Kidney (tissue), 14 donors: ENCODE measurements around the gene TTC31. TPM values are rescaled to one million over a fixed set of nuclear protein-coding genes. Genes with fewer than 3 reads are reported as not detected.

Source experiments
- DNase-seq, 5 donors: peaks; one replicate each; pipeline ENCODE4 v3.0.0-alpha.2; 2013 to 2020
- FAIRE-seq: peaks from 2 replicates; lab custom pipeline; 2012; peaks lifted over from hg19 to GRCh38; lab: Jason Lieb, UNC
- H3K27ac ChIP-seq, 2 donors: one replicate each; pipeline ENCODE4 v1.7.0; 2013; ENCODE audit warnings: low read depth in 2 of 2, low read length in 2 of 2, inconsistent platforms in 1 of 2
- H3K27me3 ChIP-seq: one replicate; pipeline ENCODE4 v1.7.1; 2013; ENCODE audit warnings: low read length, inconsistent platforms; ENCODE audit not compliant: control insufficient read depth, insufficient read depth
- H3K36me3 ChIP-seq, 3 donors: one replicate each; pipeline versions ENCODE4 v1.7.0 to v1.7.1; 2013; ENCODE audit warnings: low read length in 3 of 3, control low read depth in 1 of 3, inconsistent platforms in 1 of 3; ENCODE audit not compliant: insufficient read depth in 3 of 3, control insufficient read depth in 2 of 3
- H3K4me1 ChIP-seq, 3 donors: one replicate each; pipeline versions ENCODE4 v1.7.0 to v1.7.1; 2013; ENCODE audit warnings: low read length in 3 of 3, inconsistent platforms in 1 of 3, low read depth in 1 of 3; ENCODE audit not compliant: control insufficient read depth in 2 of 3, insufficient read depth in 2 of 3
- H3K4me3 ChIP-seq, 3 donors: one replicate each; pipeline versions ENCODE4 v1.7.0 to v1.8.1; 2013; ENCODE audit warnings: low read length in 3 of 3, control low read depth in 1 of 3, inconsistent platforms in 1 of 3
- H3K9ac ChIP-seq, 3 donors: one replicate each; pipeline versions ENCODE4 v1.7.0 to v1.7.1; 2013; ENCODE audit warnings: low read length in 3 of 3, control low read depth in 1 of 3, inconsistent platforms in 1 of 3
- H3K9me3 ChIP-seq, 3 donors: one replicate each; pipeline versions ENCODE4 v1.7.0 to v1.7.1; 2013; ENCODE audit warnings: low read length in 3 of 3, control low read depth in 1 of 3, inconsistent platforms in 1 of 3; ENCODE audit not compliant: control insufficient read depth in 2 of 3, insufficient read depth in 1 of 3
- intact Hi-C: fragments of 100-400 bp; cut with DNase I; formaldehyde crosslinking; loops from one replicate; pipeline ENCODE4 v1.11.1; 2022
- polyA plus RNA-seq: library from polyadenylated mRNA; stranded (reverse); fragments of 350-450 nt; fragmentation: Illumina TruSeq; extraction: RNeasy Lipid Tissue Mini Kit (QIAGEN cat#74804); gene quantifications from one replicate; pipeline ENCODE4 v1.2.3, GENCODE V29; 2014; ENCODE audit warnings: low read depth, low replicate concordance; ENCODE audit not compliant: insufficient read depth
- total RNA-seq: library from RNA; stranded (reverse); fragmentation: NEBNext Ultra II Directional; extraction: Animal tissue kit (Norgen Biotek cat#: 25700); gene quantifications from one replicate; pipeline ENCODE4 v1.2.1, GENCODE V29; 2021
- TF ChIP-seq, protein P1 (sequence below): IDR thresholded peaks from 3 replicates; pipeline ENCODE4 v1.5.1; 2012; ENCODE audit warnings: mild to moderate bottlenecking, moderate library complexity, borderline replicate concordance; ENCODE audit not compliant: insufficient read depth; ENCODE audit errors: extremely low read depth
- donor health status: control.
- donor health status: control.
- donor health status: control.
- donor health status: control.
- donor health status: control.
- donor health status: DM: yes; HTN: yes; CAD: no.
- donor health status: Normal renal cell carcinoma (clear cell type).

The TTC31 gene
- total and polyA plus RNA-seq, 2 donors from 2014 or later: 11.5 to 29.1 TPM

- TF ChIP-seq, protein P1, sequence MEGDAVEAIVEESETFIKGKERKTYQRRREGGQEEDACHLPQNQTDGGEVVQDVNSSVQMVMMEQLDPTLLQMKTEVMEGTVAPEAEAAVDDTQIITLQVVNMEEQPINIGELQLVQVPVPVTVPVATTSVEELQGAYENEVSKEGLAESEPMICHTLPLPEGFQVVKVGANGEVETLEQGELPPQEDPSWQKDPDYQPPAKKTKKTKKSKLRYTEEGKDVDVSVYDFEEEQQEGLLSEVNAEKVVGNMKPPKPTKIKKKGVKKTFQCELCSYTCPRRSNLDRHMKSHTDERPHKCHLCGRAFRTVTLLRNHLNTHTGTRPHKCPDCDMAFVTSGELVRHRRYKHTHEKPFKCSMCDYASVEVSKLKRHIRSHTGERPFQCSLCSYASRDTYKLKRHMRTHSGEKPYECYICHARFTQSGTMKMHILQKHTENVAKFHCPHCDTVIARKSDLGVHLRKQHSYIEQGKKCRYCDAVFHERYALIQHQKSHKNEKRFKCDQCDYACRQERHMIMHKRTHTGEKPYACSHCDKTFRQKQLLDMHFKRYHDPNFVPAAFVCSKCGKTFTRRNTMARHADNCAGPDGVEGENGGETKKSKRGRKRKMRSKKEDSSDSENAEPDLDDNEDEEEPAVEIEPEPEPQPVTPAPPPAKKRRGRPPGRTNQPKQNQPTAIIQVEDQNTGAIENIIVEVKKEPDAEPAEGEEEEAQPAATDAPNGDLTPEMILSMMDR: no peak
- Histone ChIP-seq H3K9ac (no peak overlapping the region), H3K27ac (no peak overlapping the region), H3K9me3 (no peaks in the 10 kb centered on the region), H3K4me3 (no peak overlapping the region), H3K36me3 (peaks cover 0 to 25% (median 15%) of the 10 kb centered on the region in 3 donors), H3K4me1 (peaks cover 0 to 11% (median 4%) of the 10 kb centered on the region in 3 donors), H3K27me3 (no peaks in the 10 kb centered on the region)
- DNase-seq: peak in 1 of 5 donors; percentile 53
- intact Hi-C loops: no loop called here
- no peak for FAIRE-seq
Measured at GRCh38 chr2:74524955-74525716, 42.3 kb downstream of the TTC31 start.

GRCh38 chr2:74525717-74526648 is 43.1 kb downstream of the TTC31 start, which contains the start of gene DQX1:
Gene DQX1, minus strand, starts transcription at chr2:74526231. Its CDS starts 502 bp downstream, at chr2:74525729.
- no peaks in the 10 kb centered on the region for H3K9me3 ChIP-seq
- no peak within 1 kb of the TSS for H3K9ac ChIP-seq
- H3K27me3 ChIP-seq: no peaks in the 10 kb centered on the region
- TF ChIP-seq, protein P1: no peak
- no peak within 1 kb of the TSS for H3K27ac ChIP-seq
- peaks cover 0 to 25% (median 15%) of the 10 kb centered on the region in 3 donors for H3K36me3 ChIP-seq
- no peak within 1 kb of the TSS for H3K4me3 ChIP-seq
- DNase-seq (peak in 1 of 5 donors; percentile 25), FAIRE-seq (no peak)
- peaks cover 3 to 14% (median 4%) of the 10 kb centered on the region in 3 donors for H3K4me1 ChIP-seq
- intact Hi-C loops: no loop called here

DNA sequence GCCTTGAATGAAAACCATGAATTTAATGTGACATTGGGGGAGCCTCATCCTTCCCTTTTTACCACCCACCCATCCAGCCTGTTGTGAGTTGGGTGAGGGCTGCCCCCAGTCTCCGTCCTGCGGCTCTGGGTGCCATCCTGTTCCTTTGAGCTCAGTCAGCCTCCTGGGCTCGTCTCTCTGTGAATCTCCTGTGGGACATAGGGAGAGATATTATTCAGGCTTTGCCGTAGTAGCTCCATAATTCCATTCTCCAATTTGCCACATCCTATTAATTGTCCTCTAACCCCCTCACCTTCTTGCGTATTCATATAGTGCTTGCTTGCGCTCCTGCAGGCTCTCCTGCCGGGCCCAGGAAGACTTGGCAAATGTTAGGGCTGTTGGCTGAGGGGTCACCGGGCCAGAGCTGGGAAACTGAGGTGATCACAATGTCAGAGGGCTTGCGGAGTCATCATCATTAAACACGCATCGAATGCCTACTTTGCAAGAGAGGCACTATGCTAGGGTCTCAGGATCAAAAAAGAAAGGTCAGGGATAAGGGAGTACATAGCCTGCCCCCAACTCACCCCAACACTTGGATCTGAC is 43.9 kb downstream of the TTC31 start:
- no peak for DNase-seq
- peaks cover 4 to 16% (median 7%) of the 10 kb centered on the region in 3 donors for H3K4me1 ChIP-seq
- H3K9me3 ChIP-seq: no peaks in the 10 kb centered on the region
- intact Hi-C loops: no loop called here
- peaks cover 0 to 25% (median 15%) of the 10 kb centered on the region in 3 donors for H3K36me3 ChIP-seq
- no peak overlapping the region for H3K9ac ChIP-seq
- H3K27ac ChIP-seq: no peak overlapping the region
- FAIRE-seq: no peak
- no peaks in the 10 kb centered on the region for H3K27me3 ChIP-seq
- H3K4me3 ChIP-seq: no peak overlapping the region
- TF ChIP-seq, protein P1: no peak
